PFSK-1 (cell line): ENCODE measurements around the gene TRUB2.

ENCODE experiments used
- FOXP2 ChIP-seq: optimal IDR thresholded peaks from 2 replicates; pipeline ENCODE3; 2011; ENCODE audit warnings: borderline replicate concordance, control low read depth, inconsistent platforms; ENCODE audit not compliant: insufficient read depth; ENCODE audit errors: extremely low read length, extremely low read depth
- POLR2AphosphoS5 ChIP-seq: IDR thresholded peaks from 2 replicates; pipeline ENCODE4 v1.6.1; 2012; ENCODE audit warnings: low read depth, mild to moderate bottlenecking, control low read depth, low read length, moderate library complexity
- REST ChIP-seq, 2 experiments: IDR thresholded peaks; 2 replicates each; pipeline versions ENCODE4 v1.6.1 to v1.8.0; 2011 to 2012; ENCODE audit warnings: low read depth in 2 of 2, low read length in 2 of 2, control low read depth in 1 of 2, inconsistent platforms in 1 of 2, mild to moderate bottlenecking in 1 of 2, moderate library complexity in 1 of 2; ENCODE audit not compliant: insufficient read depth in 1 of 2
- SIN3A ChIP-seq: IDR thresholded peaks from 2 replicates; pipeline ENCODE4 v1.6.1; 2012; ENCODE audit warnings: mild to moderate bottlenecking, low read length, moderate library complexity, borderline replicate concordance; ENCODE audit not compliant: insufficient read depth
- TAF1 ChIP-seq: IDR thresholded peaks from 2 replicates; pipeline ENCODE4 v1.6.1; 2012; ENCODE audit warnings: low read length, control low read depth, borderline replicate concordance; ENCODE audit not compliant: insufficient read depth

The TRUB2 gene

GRCh38 chr9:128285033-128285784, 37.0 kb downstream of the TRUB2 start:
- TF ChIP-seq TAF1 (no peak), REST (IDR thresholded peaks at IDR 0.05; ENCODE audit: insufficient read depth in 1 of 2, low read depth in 2 of 2, low read length in 2 of 2) (no peak), FOXP2 (no peak), POLR2AphosphoS5 (no peak), SIN3A (no peak)

GRCh38 chr9:128282500-128282899, 39.7 kb downstream of the TRUB2 start:
- TF ChIP-seq TAF1, result no peak
- no peak for TF ChIP-seq POLR2AphosphoS5
- TF ChIP-seq FOXP2, result no peak

DNA sequence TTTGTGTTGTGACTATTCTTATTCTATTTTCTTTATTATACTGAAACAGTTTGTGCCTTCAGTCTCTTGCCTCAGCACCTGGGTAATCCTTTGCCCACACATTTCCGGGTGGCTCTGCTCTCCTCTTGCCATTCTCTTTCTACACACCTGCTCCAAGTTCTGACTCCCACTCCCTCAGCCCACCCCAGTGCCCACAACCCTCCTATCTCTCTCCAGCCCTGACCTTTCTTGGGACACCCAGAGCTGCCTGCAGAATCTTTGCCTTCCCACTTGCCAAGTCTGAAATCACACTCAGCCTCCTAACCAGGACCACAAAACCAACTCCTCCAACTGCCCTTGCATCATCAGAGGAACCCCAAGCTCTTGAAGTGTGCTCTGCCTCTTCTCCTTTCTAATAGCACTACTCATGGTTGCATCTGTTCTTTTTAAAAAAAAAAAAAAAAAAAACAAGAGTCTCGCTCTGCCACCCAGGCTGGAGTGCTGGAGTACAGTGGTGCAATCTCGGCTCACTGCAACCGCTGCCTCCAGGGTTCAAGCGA, 42.1 kb downstream of the TRUB2 start:
- TF ChIP-seq REST (IDR thresholded peaks at IDR 0.05; ENCODE audit: insufficient read depth in 1 of 2, low read depth in 2 of 2, low read length in 2 of 2) (no peak), POLR2AphosphoS5 (no peak), FOXP2 (no peak)

DNA sequence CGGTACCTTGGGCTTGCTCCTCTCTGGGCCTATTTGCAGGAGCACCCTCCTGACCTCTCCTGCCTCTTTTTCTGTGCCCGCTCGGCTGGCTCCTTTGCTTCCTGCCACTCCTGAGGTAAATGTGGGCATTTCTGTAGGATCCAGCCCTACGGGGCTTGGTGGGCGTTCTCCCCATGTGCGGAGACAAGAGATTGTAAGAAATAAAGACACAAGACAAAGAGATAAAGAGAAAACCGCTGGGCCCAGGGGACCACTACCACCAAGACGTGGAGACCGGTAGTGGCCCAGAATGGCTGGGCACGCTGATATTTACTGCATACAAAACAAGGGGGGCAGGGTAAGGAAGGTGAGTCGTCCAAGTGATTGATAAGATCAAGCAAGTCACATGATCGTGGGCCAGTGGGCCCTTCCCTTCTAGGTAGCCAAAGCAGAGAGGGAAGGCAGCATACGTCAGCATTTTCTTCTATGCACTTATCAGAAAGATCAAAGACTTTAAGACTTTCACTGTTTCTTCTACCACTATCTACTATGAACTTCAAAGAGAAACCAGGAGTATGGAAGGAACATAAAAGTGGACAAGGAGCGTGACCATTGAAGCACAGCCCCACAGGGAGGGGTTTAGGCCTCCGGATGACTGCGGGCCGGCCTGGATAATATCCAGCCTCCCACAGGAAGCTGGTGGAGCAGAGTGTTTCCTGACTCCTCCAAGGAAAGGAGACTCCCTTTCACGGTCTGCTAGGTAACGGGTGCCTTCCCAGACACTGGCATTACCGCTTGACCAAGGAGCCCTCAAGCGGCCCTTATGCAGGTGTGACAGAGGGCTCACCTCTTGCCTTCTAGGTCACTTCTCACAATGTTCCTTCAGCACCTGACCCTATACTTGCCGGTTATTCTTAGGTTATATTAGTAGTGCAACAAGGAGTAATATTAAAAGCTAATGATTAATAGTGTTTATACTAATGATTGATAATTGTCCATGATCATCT, 42.9 kb downstream of the TRUB2 start:
- TF ChIP-seq POLR2AphosphoS5, result 0 out of 2 replicates have a peak, but pooled peaks have one; percentile 37

- peak; percentile 33; the same call in 1 of the 2 replicates for TF ChIP-seq TAF1
- TF ChIP-seq REST (IDR thresholded peaks at IDR 0.05; ENCODE audit: insufficient read depth in 1 of 2, low read depth in 2 of 2, low read length in 2 of 2), result no peak
These were observed 45.5 kb downstream of the TRUB2 start for GRCh38 chr9:128276574-128277270.
